Neuronal stem cell (in vitro differentiated cells): Measurements from ENCODE around the gene KCNRG.

Experiments used
- DNase-seq: peaks from one replicate; pipeline ENCODE4 v3.0.0-alpha.2; 2013; ENCODE audit warnings: low spot score
- H2AFZ ChIP-seq: one replicate; pipeline ENCODE4 v1.6.1; 2013; ENCODE audit warnings: mild to moderate bottlenecking, low read length, inconsistent platforms
- H2AK5ac ChIP-seq: 2 replicates; pipeline ENCODE4 v1.6.1; 2013; ENCODE audit warnings: low read depth, mild to moderate bottlenecking, inconsistent platforms, low read length, moderate library complexity, mixed read lengths
- H2BK120ac ChIP-seq: 2 replicates; pipeline ENCODE4 v1.6.1; 2013; ENCODE audit warnings: low read depth, mild to moderate bottlenecking, inconsistent platforms, low read length, moderate library complexity, mixed read lengths
- H2BK12ac ChIP-seq: one replicate; pipeline ENCODE4 v1.6.1; 2013; ENCODE audit warnings: low read length, inconsistent platforms
- H2BK15ac ChIP-seq: 2 replicates; pipeline ENCODE4 v1.6.1; 2013; ENCODE audit warnings: mild to moderate bottlenecking, low read length, inconsistent platforms, mixed read lengths
- H2BK5ac ChIP-seq: one replicate; pipeline ENCODE4 v1.6.1; 2013; ENCODE audit warnings: inconsistent platforms, mild to moderate bottlenecking, low read length, moderate library complexity
- H3K14ac ChIP-seq: one replicate; pipeline ENCODE4 v1.6.1; 2013; ENCODE audit warnings: low read length, inconsistent platforms
- H3K18ac ChIP-seq: 2 replicates; pipeline ENCODE4 v1.6.1; 2013; ENCODE audit warnings: low read length, inconsistent platforms
- H3K23ac ChIP-seq: 2 replicates; pipeline ENCODE4 v1.6.1; 2013; ENCODE audit warnings: low read depth, mild to moderate bottlenecking, mixed read lengths, low read length, inconsistent platforms; ENCODE audit not compliant: poor library complexity
- H3K27ac ChIP-seq: replicated peaks from 3 replicates; pipeline ENCODE4 v1.5.1; 2013; ENCODE audit warnings: low read length, inconsistent platforms
- H3K27me3 ChIP-seq, 3 experiments: 2 replicates each; pipeline ENCODE4 v1.6.1; 2013; ENCODE audit warnings: low read length in 3 of 3, mild to moderate bottlenecking in 2 of 3, inconsistent platforms in 1 of 3, low read depth in 1 of 3, mixed read lengths in 1 of 3, moderate library complexity in 1 of 3; ENCODE audit not compliant: control insufficient read depth in 3 of 3, insufficient read depth in 3 of 3
- H3K36me3 ChIP-seq, 2 donors: replicated peaks in 1 of 2; 2 replicates each; pipeline ENCODE4 v1.6.1; 2013; ENCODE audit warnings: low read length in 2 of 2; ENCODE audit not compliant: control insufficient read depth in 2 of 2, insufficient read depth in 2 of 2
- H3K4ac ChIP-seq: 2 replicates; pipeline ENCODE4 v1.6.1; 2013; ENCODE audit warnings: inconsistent platforms, mild to moderate bottlenecking, low read length, moderate library complexity
- H3K4me1 ChIP-seq, 2 donors: 1 replicate in 1 of 2; 2 replicates in 1 of 2; pipeline ENCODE4 v1.6.1; 2013; ENCODE audit warnings: low read length in 2 of 2, low read depth in 1 of 2; ENCODE audit not compliant: control insufficient read depth in 2 of 2, insufficient read depth in 1 of 2
- H3K4me2 ChIP-seq: one replicate; pipeline ENCODE4 v1.6.1; 2013; ENCODE audit warnings: mild to moderate bottlenecking, low read length, inconsistent platforms; ENCODE audit not compliant: insufficient read depth, poor library complexity, severe bottlenecking
- H3K4me3 ChIP-seq, 2 donors: 2 replicates each; pipeline ENCODE4 v1.5.1; 2013; ENCODE audit warnings: low read length in 2 of 2, mild to moderate bottlenecking in 2 of 2, inconsistent platforms in 1 of 2, moderate library complexity in 1 of 2
- H3K79me1 ChIP-seq: one replicate; pipeline ENCODE4 v1.6.1; 2013; ENCODE audit warnings: low read depth, mild to moderate bottlenecking, inconsistent platforms, low read length, moderate library complexity
- H3K9ac ChIP-seq: one replicate; pipeline ENCODE4 v1.6.1; 2013; ENCODE audit warnings: mild to moderate bottlenecking, low read depth, low read length, inconsistent platforms; ENCODE audit not compliant: poor library complexity
- H3K9me3 ChIP-seq, 2 donors: replicated peaks in 1 of 2; 2 replicates each; pipeline versions ENCODE3 to v1.6.1; 2013; ENCODE audit warnings: low read length in 2 of 2, mild to moderate bottlenecking in 2 of 2, inconsistent platforms in 1 of 2, low read depth in 1 of 2, mixed read lengths in 1 of 2, moderate library complexity in 1 of 2; ENCODE audit not compliant: control insufficient read depth in 2 of 2, insufficient read depth in 1 of 2
- H4K8ac ChIP-seq: one replicate; pipeline ENCODE4 v1.6.1; 2013; ENCODE audit warnings: low read depth, mild to moderate bottlenecking, inconsistent platforms, low read length, moderate library complexity
- H4K91ac ChIP-seq: one replicate; pipeline ENCODE4 v1.6.1; 2013; ENCODE audit warnings: low read length, low read depth, mild to moderate bottlenecking, inconsistent platforms; ENCODE audit not compliant: poor library complexity
- WGBS, 2 donors: extraction: QIAGEN DNeasy Blood & Tissue Kit; methylation state at CpG; one replicate each; pipeline ENCODE4 v1.1.7; 2013; ENCODE audit warnings: missing lambda C conversion rate in 2 of 2, mixed read lengths in 1 of 2; ENCODE audit not compliant: insufficient read length in 2 of 2, insufficient replicate concordance in 1 of 2; ENCODE audit errors: extremely low coverage in 2 of 2; 5-methylcytosine and 5-hydroxymethylcytosine counted together

KCNRG gene

GRCh38 chr13:50016444-50016843, 1.2 kb downstream of the KCNRG start:
- Histone ChIP-seq H3K9ac (no peak overlapping the region), H3K4me2 (no peak overlapping the region), H2BK120ac (no peak overlapping the region), H3K4me1 (no peaks in the 10 kb centered on the region), H3K9me3 (peaks cover 0 to 4% of the 10 kb centered on the region in 2 donors), H3K23ac (no peak overlapping the region), H2AK5ac (no peak overlapping the region), H4K91ac (no peak overlapping the region), H2BK12ac (no peak overlapping the region), H2BK5ac (no peak overlapping the region), H3K27me3 (no peaks in the 10 kb centered on the region), H2BK15ac (no peak overlapping the region), H3K4me3 (no peak overlapping the region), H3K14ac (no peak overlapping the region), H3K18ac (no peak overlapping the region), H3K79me1 (no peaks in the 10 kb centered on the region), H3K27ac (no peak overlapping the region), H3K36me3 (peaks cover 14 to 89% of the 10 kb centered on the region in 2 donors), H3K4ac (no peak overlapping the region), H4K8ac (no peak overlapping the region), H2AFZ (no peak overlapping the region)
- no CpG with 5 or more reads among the region's 2 CpGs for WGBS, 2 donors
- DNase-seq: no peak

GRCh38 chr13:50017819-50018218, 2.6 kb downstream of the KCNRG start:
- H3K14ac ChIP-seq: no peak overlapping the region
- no peaks in the 10 kb centered on the region for H3K4me1 ChIP-seq
- no peak overlapping the region for H3K4me3 ChIP-seq
- no peak overlapping the region for H2BK5ac ChIP-seq
- H4K91ac ChIP-seq: no peak overlapping the region
- no peak overlapping the region for H3K4me2 ChIP-seq
- no peak overlapping the region for H2AK5ac ChIP-seq
- no peak overlapping the region for H3K23ac ChIP-seq
- no peaks in the 10 kb centered on the region for H3K79me1 ChIP-seq
- no peaks in the 10 kb centered on the region for H3K27me3 ChIP-seq
- H3K27ac ChIP-seq: no peak overlapping the region
- no peak overlapping the region for H3K9ac ChIP-seq
- no peak overlapping the region for H4K8ac ChIP-seq
- no peak for DNase-seq
- no peak overlapping the region for H2AFZ ChIP-seq
- H2BK15ac ChIP-seq: no peak overlapping the region
- H2BK12ac ChIP-seq: no peak overlapping the region
- no peak overlapping the region for H3K18ac ChIP-seq
- H3K36me3 ChIP-seq: peaks cover 4 to 88% of the 10 kb centered on the region in 2 donors
- H2BK120ac ChIP-seq: no peak overlapping the region
- H3K9me3 ChIP-seq: peaks cover 0 to 4% of the 10 kb centered on the region in 2 donors
- H3K4ac ChIP-seq: no peak overlapping the region

- Histone ChIP-seq H3K9ac (no peak overlapping the region), H4K91ac (no peak overlapping the region), H2AFZ (no peak overlapping the region), H3K27ac (no peak overlapping the region), H3K23ac (no peak overlapping the region), H2BK5ac (no peak overlapping the region), H3K9me3 (peaks cover 0 to 2% of the 10 kb centered on the region in 2 donors), H3K4me3 (no peak overlapping the region), H2AK5ac (no peak overlapping the region), H3K4me1 (no peaks in the 10 kb centered on the region), H3K4ac (no peak overlapping the region), H2BK15ac (no peak overlapping the region), H3K14ac (no peak overlapping the region), H2BK120ac (no peak overlapping the region), H3K4me2 (no peak overlapping the region), H4K8ac (no peak overlapping the region), H3K18ac (no peak overlapping the region), H3K36me3 (peaks cover 2 to 69% of the 10 kb centered on the region in 2 donors), H3K27me3 (no peaks in the 10 kb centered on the region), H3K79me1 (no peaks in the 10 kb centered on the region), H2BK12ac (no peak overlapping the region)
- no CpG with 5 or more reads among the region's 1 CpG for WGBS, 2 donors
- no peak for DNase-seq
Observed at GRCh38 chr13:50025436-50025835, 10.2 kb downstream of the KCNRG start.

DNA sequence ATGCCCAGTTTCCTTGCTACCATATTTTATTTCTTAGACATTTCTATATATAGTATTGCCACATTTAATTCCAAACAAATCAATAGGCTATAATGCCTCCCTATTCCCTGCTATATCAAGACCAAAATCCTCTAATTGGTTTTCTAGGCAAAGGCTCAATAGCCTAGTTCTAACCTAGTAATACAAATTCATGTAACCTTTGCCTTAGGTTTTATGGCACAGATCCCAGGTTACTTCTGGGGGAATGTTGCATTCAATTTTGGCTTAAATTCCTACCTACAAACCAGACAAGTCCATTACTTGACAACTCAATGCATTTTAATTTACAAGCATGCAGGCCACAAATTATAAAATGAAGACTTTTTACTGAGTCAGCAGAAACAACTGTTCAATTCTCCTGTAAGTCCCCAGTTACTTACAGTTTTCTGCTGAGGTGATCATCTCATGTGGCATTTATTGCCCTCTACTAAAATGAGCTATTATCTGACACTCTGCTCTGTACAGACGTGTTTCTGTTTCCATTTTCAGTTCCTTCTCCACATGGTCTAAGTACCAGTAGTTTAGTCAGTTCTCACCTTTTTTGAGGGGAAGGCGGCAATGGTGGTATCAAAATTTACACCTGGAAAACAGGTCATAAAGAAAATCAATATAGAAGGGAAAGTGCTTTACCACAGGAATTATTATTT, 11.7 kb downstream of the KCNRG start:
- Histone ChIP-seq H2AK5ac (no peak overlapping the region), H2BK120ac (no peak overlapping the region), H3K4ac (no peak overlapping the region), H2BK5ac (no peak overlapping the region), H2AFZ (no peak overlapping the region), H3K27me3 (no peaks in the 10 kb centered on the region), H3K4me1 (no peaks in the 10 kb centered on the region), H3K14ac (no peak overlapping the region), H3K23ac (no peak overlapping the region), H3K36me3 (peaks cover 2 to 56% of the 10 kb centered on the region in 2 donors), H2BK12ac (no peak overlapping the region), H3K4me3 (no peak overlapping the region), H3K4me2 (no peak overlapping the region), H2BK15ac (no peak overlapping the region), H3K9me3 (no peaks in the 10 kb centered on the region), H3K79me1 (no peaks in the 10 kb centered on the region), H4K91ac (no peak overlapping the region), H3K9ac (no peak overlapping the region), H4K8ac (no peak overlapping the region), H3K18ac (no peak overlapping the region), H3K27ac (no peak overlapping the region)
- no CpG with 5 or more reads among the region's 2 CpGs for WGBS, 2 donors
- DNase-seq: no peak
